ENCODE data around the gene OR13C3. TPM values are rescaled to one million over a fixed set of nuclear protein-coding genes. Genes with fewer than 3 reads are reported as not detected.

OR13C3 gene
- total and polyA plus RNA-seq, 9 of the 15 experiments (the other 6 are each of a cell fraction or from before 2014, with no cell fraction given) = not detected

DNA sequence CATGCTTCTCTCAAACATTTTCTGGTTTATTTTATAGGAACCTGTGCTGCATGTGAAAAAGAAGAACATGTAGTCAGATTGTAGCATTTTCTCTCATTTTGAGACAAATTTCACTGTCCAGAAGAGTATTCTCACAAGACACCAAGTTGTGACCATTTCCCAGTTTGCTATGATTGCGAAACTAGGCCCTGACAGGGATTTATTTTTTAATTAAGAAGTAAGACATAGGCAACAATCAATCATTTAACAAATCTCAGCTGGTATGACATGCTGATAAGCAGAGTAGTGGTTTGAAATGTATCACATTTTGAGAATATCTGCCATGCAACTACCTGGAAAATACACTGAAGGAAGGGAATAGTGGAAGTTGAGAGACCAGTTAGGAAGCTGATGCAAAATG is 43.9 kb upstream of the OR13C3 start:
- Histone ChIP-seq H3K9me1 (ENCODE audit: control insufficient read depth, insufficient read depth, low read length) (no peaks in the 10 kb centered on the region), H3K9ac (ENCODE audit: insufficient read depth in 1 of 2, low read depth in 2 of 2, low read length in 2 of 2) (no peak overlapping the region), H3K4me1 (replicated peaks in 1 of 2; ENCODE audit: control insufficient read depth in 2 of 2, insufficient read depth in 2 of 2, low read length in 2 of 2) (no peaks in the 10 kb centered on the region), H4K20me1 (replicated peaks; ENCODE audit: control insufficient read depth, insufficient read depth, low read length) (no peaks in the 10 kb centered on the region), H3K36me3 (ENCODE audit: control insufficient read depth, insufficient read depth, low read length) (no peaks in the 10 kb centered on the region), H3K27me3 (ENCODE audit: control insufficient read depth in 2 of 2, insufficient read depth in 2 of 2, low read length in 2 of 2) (no peaks in the 10 kb centered on the region), H3K4me3 (no peak overlapping the region), H3K79me2 (ENCODE audit: control insufficient read depth, insufficient read depth, low read length) (no peaks in the 10 kb centered on the region), H3K27ac (ENCODE audit: extremely low read depth, low read depth, low read length) (no peak overlapping the region), H3K9me3 (replicated peaks; ENCODE audit: control insufficient read depth, insufficient read depth, low read depth, low read length) (no peaks in the 10 kb centered on the region; the same call in 1 of the 2 replicates), H2AFZ (ENCODE audit: low read depth, low read length) (no peak overlapping the region), H3K4me2 (ENCODE audit: insufficient read depth, low read length) (no peak overlapping the region)
- ChIA-PET CTCF (ENCODE audit: low intra/inter-chr PET ratio) (no interaction called here), POLR2A (no interaction called here)
- ATAC-seq = no peak
- no peak for DNase-seq (ENCODE audit: extremely low read depth in 1 of 4, low spot score in 3 of 4)
- no TSS peak for BruUV-seq (replicated peaks)
- intact Hi-C loops (cut with micrococcal nuclease) = no loop called here
- WGBS (ENCODE audit: insufficient coverage, low coverage, missing lambda C conversion rate) = 13% methylated on average over 1 of the region's 1 CpG
- TF ChIP-seq TRIM24 (IDR thresholded peaks at IDR 0.05) = no peak
- no peak for TF ChIP-seq SMAD2 (IDR thresholded peaks at IDR 0.05; ENCODE audit: low read depth, low read length)
- TF ChIP-seq ZNF445 (CRISPR knock-in tag; IDR thresholded peaks at IDR 0.05; ENCODE audit: low read depth) = no peak
- no peak for TF ChIP-seq ZNF583 (CRISPR knock-in tag; IDR thresholded peaks at IDR 0.05)
- TF ChIP-seq SLC30A9 (CRISPR knock-in tag; IDR thresholded peaks at IDR 0.05) = no peak
- no peak for TF ChIP-seq PCBP1 (IDR thresholded peaks at IDR 0.05; ENCODE audit: low read depth, low read length, poor library complexity, severe bottlenecking)
- TF ChIP-seq HOXB6 (CRISPR knock-in tag; IDR thresholded peaks at IDR 0.05; ENCODE audit: borderline replicate concordance) = no peak
- no peak for TF ChIP-seq SRSF3 (IDR thresholded peaks at IDR 0.05; ENCODE audit: insufficient read depth, low read length)
- TF ChIP-seq MCM3 (IDR thresholded peaks at IDR 0.05) = no peak
- no peak for TF ChIP-seq JUND (IDR thresholded peaks at IDR 0.05; ENCODE audit: borderline replicate concordance, low read depth, low read length)
- TF ChIP-seq JUND (tag; IDR thresholded peaks at IDR 0.05; ENCODE audit: borderline replicate concordance, low read depth, low read length) = no peak
- TF ChIP-seq LCOR (CRISPR knock-in tag; IDR thresholded peaks at IDR 0.05) = no peak
- TF ChIP-seq, protein P1, sequence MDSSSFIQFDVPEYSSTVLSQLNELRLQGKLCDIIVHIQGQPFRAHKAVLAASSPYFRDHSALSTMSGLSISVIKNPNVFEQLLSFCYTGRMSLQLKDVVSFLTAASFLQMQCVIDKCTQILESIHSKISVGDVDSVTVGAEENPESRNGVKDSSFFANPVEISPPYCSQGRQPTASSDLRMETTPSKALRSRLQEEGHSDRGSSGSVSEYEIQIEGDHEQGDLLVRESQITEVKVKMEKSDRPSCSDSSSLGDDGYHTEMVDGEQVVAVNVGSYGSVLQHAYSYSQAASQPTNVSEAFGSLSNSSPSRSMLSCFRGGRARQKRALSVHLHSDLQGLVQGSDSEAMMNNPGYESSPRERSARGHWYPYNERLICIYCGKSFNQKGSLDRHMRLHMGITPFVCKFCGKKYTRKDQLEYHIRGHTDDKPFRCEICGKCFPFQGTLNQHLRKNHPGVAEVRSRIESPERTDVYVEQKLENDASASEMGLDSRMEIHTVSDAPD (CRISPR knock-in tag; IDR thresholded peaks at IDR 0.05) = no peak
- TF ChIP-seq, protein P2, sequence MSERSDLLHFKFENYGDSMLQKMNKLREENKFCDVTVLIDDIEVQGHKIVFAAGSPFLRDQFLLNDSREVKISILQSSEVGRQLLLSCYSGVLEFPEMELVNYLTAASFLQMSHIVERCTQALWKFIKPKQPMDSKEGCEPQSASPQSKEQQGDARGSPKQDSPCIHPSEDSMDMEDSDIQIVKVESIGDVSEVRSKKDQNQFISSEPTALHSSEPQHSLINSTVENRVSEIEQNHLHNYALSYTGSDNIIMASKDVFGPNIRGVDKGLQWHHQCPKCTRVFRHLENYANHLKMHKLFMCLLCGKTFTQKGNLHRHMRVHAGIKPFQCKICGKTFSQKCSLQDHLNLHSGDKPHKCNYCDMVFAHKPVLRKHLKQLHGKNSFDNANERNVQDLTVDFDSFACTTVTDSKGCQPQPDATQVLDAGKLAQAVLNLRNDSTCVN (CRISPR knock-in tag; IDR thresholded peaks at IDR 0.05) = no peak
- TF ChIP-seq KLF1 (tag; IDR thresholded peaks at IDR 0.05) = no peak
- no peak for TF ChIP-seq ZNF146 (CRISPR knock-in tag; IDR thresholded peaks at IDR 0.05; ENCODE audit: unreplicated experiment)
- TF ChIP-seq ETV5 (CRISPR knock-in tag; IDR thresholded peaks at IDR 0.05; ENCODE audit: low read depth) = no peak
- TF ChIP-seq SAP30 (IDR thresholded peaks at IDR 0.05; ENCODE audit: borderline replicate concordance, insufficient read depth, low read depth, low read length, poor library complexity, severe bottlenecking) = no peak
- in situ Hi-C loops (cut with MboI) = no loop called here
- FAIRE-seq = no peak
